Heart left ventricle (tissue), 16 donors: ENCODE data around the gene SH3PXD2A. TPM values are rescaled to one million over a fixed set of nuclear protein-coding genes. Genes with fewer than 3 reads are reported as not detected.
A peak's percentile ranks its signal among the peaks of the same experiment; 100 is the strongest.

Source experiments
- ATAC-seq, 4 donors: fragments of 200-7000 bp; cut with Tn5 transposase; one replicate each; pipeline ENCODE4 v1.9.1; 2020 to 2022; ENCODE audit warnings: moderate library complexity in 4 of 4, mild to moderate bottlenecking in 3 of 4, moderate number of reproducible peaks in 1 of 4
- DNase-seq, 5 donors: peaks; one replicate each; pipeline ENCODE4 v3.0.0-alpha.2; 2020
- H3K27ac ChIP-seq, 12 donors: fragments of 200-600 bp; sonication (generic) in 4 of 12; one replicate each; pipeline versions ENCODE4 v1.5.0 to v1.8.0; 2016 to 2022; ENCODE audit warnings: mild to moderate bottlenecking in 2 of 12
- H3K27me3 ChIP-seq, 9 donors: fragments of 200-600 bp; sonication (generic) in 2 of 9; one replicate each; pipeline versions ENCODE4 v1.5.1 to v1.8.0; 2016 to 2022; ENCODE audit warnings: mild to moderate bottlenecking in 3 of 9
- H3K36me3 ChIP-seq, 9 donors: fragments of 200-600 bp; sonication (generic) in 2 of 9; one replicate each; pipeline versions ENCODE4 v1.5.0 to v1.8.0; 2018 to 2022; ENCODE audit warnings: mild to moderate bottlenecking in 2 of 9
- H3K4me1 ChIP-seq, 12 donors: fragments of 200-600 bp; sonication (generic) in 4 of 12; one replicate each; pipeline versions ENCODE4 v1.5.0 to v1.8.0; 2016 to 2022; ENCODE audit warnings: mild to moderate bottlenecking in 3 of 12
- H3K4me3 ChIP-seq, 12 donors: fragments of 200-600 bp; sonication (generic) in 4 of 12; one replicate each; pipeline versions ENCODE4 v1.5.0 to v1.8.0; 2017 to 2022; ENCODE audit warnings: mild to moderate bottlenecking in 9 of 12, moderate library complexity in 4 of 12
- H3K9me3 ChIP-seq, 12 donors: fragments of 200-600 bp; sonication (generic) in 4 of 12; one replicate each; pipeline versions ENCODE4 v1.5.0 to v1.8.0; 2016 to 2022; ENCODE audit warnings: mild to moderate bottlenecking in 1 of 12
- CTCF ChIP-seq, 12 donors: fragments of 200-600 bp; sonication (generic) in 4 of 12; IDR thresholded peaks; one replicate each; pipeline versions ENCODE4 v1.5.0 to v1.8.0; 2018 to 2022; ENCODE audit warnings: antibody characterized with exemption in 12 of 12, mild to moderate bottlenecking in 5 of 12
- POLR2A ChIP-seq, 2 donors: fragments of 450-650 bp; IDR thresholded peaks; one replicate each; pipeline ENCODE4 v1.6.1; 2017; ENCODE audit warnings: antibody characterized with exemption in 2 of 2, mild to moderate bottlenecking in 2 of 2, moderate library complexity in 2 of 2
- WGBS, 4 donors: extraction: QIAGEN DNeasy Blood & Tissue Kit in 2 of 4; methylation state at CpG; one replicate each; pipeline versions ENCODE4 v1.1.5 to v1.1.7; 2013 to 2018; 5-methylcytosine and 5-hydroxymethylcytosine counted together
- intact Hi-C, 10 donors: fragments of 100-400 bp; cut with DNase I; formaldehyde crosslinking; loops; one replicate each; pipeline versions ENCODE4 v1.11.1 to v1.14.2; 2022
- polyA plus RNA-seq, 2 donors: library from polyadenylated mRNA; stranded (reverse); fragments of 200-250 nt; gene quantifications; one replicate each; pipeline ENCODE4 v1.2.3, GENCODE V29; 2013
- total RNA-seq, 9 donors: library from RNA; depleted of rRNA in 2 of 9; stranded (reverse); fragments of >200 nt in 2 of 9; fragmentation: NEBNext Ultra II Directional in 3 of 9; extraction: Animal tissue kit (Norgen Biotek cat#: 25700) in 3 of 9; gene quantifications; one replicate each; pipeline versions ENCODE4 v1.1.0 to v1.2.4, GENCODE V29; 2016 to 2023
- donor health status: ischemic (EF 13 %, LVEDD 7.1; RV severe dilation, severe dysfunction).
- donor health status: healthy with polysubstance abuse.
- donor health status: DM: no; HTN: yes; CAD: no.
- donor health status: DM: no; HTN: no; CAD: no.
- donor health status: ischemic (EF 25% LVEDD 6.9; RV normal size, moderate dysfunction).
- donor health status: ischemic (EF 25% LVEDD 5.7; RV mildly dilated, moderate dysfunction).
- donor health status: healthy.
- donor health status: DM: yes; HTN: yes; CAD: no.
- donor health status: ischemic (EF 35%, LVEDD 5.7; RV mildly dilated, moderate dysfunction).
- donor health status: nonischemic (EF 11% LVEDD 7.7; RV severe dilation, severe dysfunction).
- donor health status: DM: yes; HTN: yes; CAD: no.
- donor health status: PGD.
- donor health status: ischemic (EF 29% LVEDD 5.4; RV normal size, mild dysfunction).
- donor health status: nonischemic (EF 23%, LVEDD 6.1; RV moderate dilation, normal function).

Gene SH3PXD2A
- total and polyA plus RNA-seq, 11 donors: 11.8 to 43.4 (median 31.1) TPM

DNA sequence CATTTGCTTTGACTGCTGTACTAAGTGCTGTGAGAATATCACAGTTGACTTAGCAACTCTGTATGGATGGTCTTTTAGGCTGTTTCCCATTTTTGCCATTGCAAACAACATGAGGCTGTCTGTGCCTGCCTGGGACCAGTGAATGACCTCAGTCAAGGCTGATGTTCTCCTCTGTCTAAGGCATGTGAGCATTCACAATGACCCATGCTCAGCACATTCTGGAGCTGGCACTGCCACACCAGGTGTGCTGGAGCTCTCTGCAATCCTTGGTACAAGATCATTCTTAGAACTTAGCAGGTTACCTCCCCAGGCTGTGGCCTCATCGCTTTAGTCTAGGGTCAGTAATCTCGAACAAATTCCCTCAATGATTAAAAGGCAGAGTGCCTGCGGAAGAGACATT lies 61.9 kb downstream of the SH3PXD2A start:
- intact Hi-C loops: no loop called here
- TF ChIP-seq CTCF (IDR thresholded peaks at IDR 0.05) (no peak), POLR2A (IDR thresholded peaks at IDR 0.05) (no peak)
- Histone ChIP-seq H3K4me3 (no peak overlapping the region), H3K27me3 (no peaks in the 10 kb centered on the region), H3K9me3 (no peaks in the 10 kb centered on the region), H3K27ac (no peak overlapping the region), H3K36me3 (peaks cover 0 to 5% (median 0%) of the 10 kb centered on the region in 9 donors), H3K4me1 (peaks cover 0 to 40% (median 12%) of the 10 kb centered on the region in 12 donors)
- DNase-seq: no peak
- WGBS, 4 donors: 89 to 92% (median 90%) methylated on average over 3 of the region's 3 CpGs
- ATAC-seq: no peak

DNA sequence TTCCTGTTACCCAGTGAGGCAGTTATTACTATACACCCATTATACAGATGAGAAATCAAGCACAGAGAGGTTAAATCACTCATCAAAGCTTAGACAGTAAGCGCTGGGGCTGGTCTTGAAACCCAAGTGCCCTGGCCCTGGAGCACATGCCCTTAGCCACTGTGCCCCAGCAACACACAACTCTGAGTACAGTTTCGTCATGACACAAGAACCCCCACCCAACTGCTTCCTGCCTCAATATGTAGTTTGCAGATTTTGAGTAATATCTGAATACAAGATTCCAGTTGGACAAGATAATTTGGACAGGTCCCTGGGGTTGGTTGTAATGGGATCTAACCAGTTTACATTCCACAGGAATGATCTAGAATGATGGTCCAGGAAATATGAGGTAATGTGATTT lies 62.8 kb downstream of the SH3PXD2A start:
- TF ChIP-seq POLR2A (IDR thresholded peaks at IDR 0.05) (no peak), CTCF (IDR thresholded peaks at IDR 0.05) (no peak)
- no peaks in the 10 kb centered on the region for H3K27me3 ChIP-seq
- WGBS, 4 donors: 87 to 89% (median 88%) methylated on average over 2 of the region's 2 CpGs
- H3K4me1 ChIP-seq: peaks cover 0 to 46% (median 13%) of the 10 kb centered on the region in 12 donors
- no peak overlapping the region for H3K27ac ChIP-seq
- H3K9me3 ChIP-seq: no peaks in the 10 kb centered on the region
- intact Hi-C loops: no loop called here
- H3K4me3 ChIP-seq: no peak overlapping the region
- ATAC-seq (no peak), DNase-seq (no peak)
- H3K36me3 ChIP-seq: peaks cover 0 to 4% (median 0%) of the 10 kb centered on the region in 9 donors

GRCh38 chr10:103791858-103792257 lies 63.5 kb downstream of the SH3PXD2A start:
- Histone ChIP-seq H3K36me3 (no peaks in the 10 kb centered on the region), H3K4me1 (peaks cover 0 to 52% (median 17%) of the 10 kb centered on the region in 12 donors), H3K27ac (no peak overlapping the region), H3K27me3 (no peaks in the 10 kb centered on the region), H3K9me3 (no peaks in the 10 kb centered on the region), H3K4me3 (no peak overlapping the region)
- intact Hi-C loops: no loop called here
- TF ChIP-seq CTCF (IDR thresholded peaks at IDR 0.05) (no peak), POLR2A (IDR thresholded peaks at IDR 0.05) (no peak)
- ATAC-seq (no peak), DNase-seq (peak in 1 of 5 donors; percentile 18)
- WGBS, 4 donors: 46 to 78% (median 51%) methylated on average over 3 of the region's 3 CpGs

DNA sequence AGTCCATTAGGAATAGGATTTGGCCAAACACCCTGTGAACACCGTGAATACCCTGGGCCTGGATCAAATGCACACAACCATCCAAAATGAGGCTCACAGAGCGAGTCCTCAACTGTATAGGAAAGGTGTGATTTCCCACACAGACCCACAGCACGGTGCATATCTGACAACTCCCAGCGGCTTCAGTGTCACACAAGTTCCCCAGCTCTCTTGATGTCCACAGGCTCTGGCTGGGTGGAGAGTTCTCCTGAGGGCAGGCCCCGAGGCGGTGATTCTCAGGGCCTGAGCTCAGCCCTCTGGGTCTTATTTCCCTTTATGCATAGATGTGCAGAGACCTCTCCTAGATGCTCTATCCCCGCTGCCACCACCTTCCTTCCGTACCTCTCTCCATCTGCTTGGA lies 64.1 kb downstream of the SH3PXD2A start:
- peak in 1 of 5 donors; percentile 22 for DNase-seq
- intact Hi-C loops: no loop called here
- TF ChIP-seq CTCF (IDR thresholded peaks at IDR 0.05) (no peak), POLR2A (IDR thresholded peaks at IDR 0.05) (no peak)
- H3K27ac ChIP-seq: no peak overlapping the region
- no peaks in the 10 kb centered on the region for H3K36me3 ChIP-seq
- 84 to 91% (median 88%) methylated on average over 8 of the region's 8 CpGs for WGBS, 4 donors
- ATAC-seq: no peak
- H3K4me1 ChIP-seq: peaks cover 0 to 57% (median 17%) of the 10 kb centered on the region in 12 donors
- no peak overlapping the region for H3K4me3 ChIP-seq
- H3K9me3 ChIP-seq: no peaks in the 10 kb centered on the region
- no peaks in the 10 kb centered on the region for H3K27me3 ChIP-seq
